ENCODE data around the gene ARL15.

GRCh38 chr5:53987101-53987500 lies 323.3 kb downstream of the ARL15 start:
- no peak for TF ChIP-seq CTCF (IDR thresholded peaks at IDR 0.05; ENCODE audit: low read depth, low read length, missing input control)
- no peak for TF ChIP-seq RXRA (IDR thresholded peaks at IDR 0.05)
- TF ChIP-seq, protein P1, sequence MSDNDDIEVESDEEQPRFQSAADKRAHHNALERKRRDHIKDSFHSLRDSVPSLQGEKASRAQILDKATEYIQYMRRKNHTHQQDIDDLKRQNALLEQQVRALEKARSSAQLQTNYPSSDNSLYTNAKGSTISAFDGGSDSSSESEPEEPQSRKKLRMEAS (IDR thresholded peaks at IDR 0.05), result no peak
- no peak for TF ChIP-seq TAF1 (conservative IDR thresholded peaks at IDR 0.05)
- no peak for TF ChIP-seq SP1 (IDR thresholded peaks at IDR 0.05)
- TF ChIP-seq RAD21 (IDR thresholded peaks at IDR 0.05), result no peak
- TF ChIP-seq, protein P2, sequence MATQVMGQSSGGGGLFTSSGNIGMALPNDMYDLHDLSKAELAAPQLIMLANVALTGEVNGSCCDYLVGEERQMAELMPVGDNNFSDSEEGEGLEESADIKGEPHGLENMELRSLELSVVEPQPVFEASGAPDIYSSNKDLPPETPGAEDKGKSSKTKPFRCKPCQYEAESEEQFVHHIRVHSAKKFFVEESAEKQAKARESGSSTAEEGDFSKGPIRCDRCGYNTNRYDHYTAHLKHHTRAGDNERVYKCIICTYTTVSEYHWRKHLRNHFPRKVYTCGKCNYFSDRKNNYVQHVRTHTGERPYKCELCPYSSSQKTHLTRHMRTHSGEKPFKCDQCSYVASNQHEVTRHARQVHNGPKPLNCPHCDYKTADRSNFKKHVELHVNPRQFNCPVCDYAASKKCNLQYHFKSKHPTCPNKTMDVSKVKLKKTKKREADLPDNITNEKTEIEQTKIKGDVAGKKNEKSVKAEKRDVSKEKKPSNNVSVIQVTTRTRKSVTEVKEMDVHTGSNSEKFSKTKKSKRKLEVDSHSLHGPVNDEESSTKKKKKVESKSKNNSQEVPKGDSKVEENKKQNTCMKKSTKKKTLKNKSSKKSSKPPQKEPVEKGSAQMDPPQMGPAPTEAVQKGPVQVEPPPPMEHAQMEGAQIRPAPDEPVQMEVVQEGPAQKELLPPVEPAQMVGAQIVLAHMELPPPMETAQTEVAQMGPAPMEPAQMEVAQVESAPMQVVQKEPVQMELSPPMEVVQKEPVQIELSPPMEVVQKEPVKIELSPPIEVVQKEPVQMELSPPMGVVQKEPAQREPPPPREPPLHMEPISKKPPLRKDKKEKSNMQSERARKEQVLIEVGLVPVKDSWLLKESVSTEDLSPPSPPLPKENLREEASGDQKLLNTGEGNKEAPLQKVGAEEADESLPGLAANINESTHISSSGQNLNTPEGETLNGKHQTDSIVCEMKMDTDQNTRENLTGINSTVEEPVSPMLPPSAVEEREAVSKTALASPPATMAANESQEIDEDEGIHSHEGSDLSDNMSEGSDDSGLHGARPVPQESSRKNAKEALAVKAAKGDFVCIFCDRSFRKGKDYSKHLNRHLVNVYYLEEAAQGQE (IDR thresholded peaks at IDR 0.05), result no peak
- no peak for TF ChIP-seq GABPA (IDR thresholded peaks at IDR 0.05 in 1 of 2, conservative IDR thresholded peaks at IDR 0.05 in 1 of 2)
- no peak for TF ChIP-seq HNF4G (IDR thresholded peaks at IDR 0.05)
- TF ChIP-seq JUND (IDR thresholded peaks at IDR 0.05), result no peak
- no peak for TF ChIP-seq HNF4A (conservative IDR thresholded peaks at IDR 0.05)
- no peak for TF ChIP-seq EGR1 (IDR thresholded peaks at IDR 0.05; ENCODE audit: low read depth in 2 of 2)
- TF ChIP-seq YY1 (IDR thresholded peaks at IDR 0.05), result no peak
- no peak for TF ChIP-seq FOXA1 (IDR thresholded peaks at IDR 0.05)

All from liver (tissue), 3 donors.